GM23338 (cell line): ENCODE data around the gene SLC48A1. TPM values are rescaled to one million over a fixed set of nuclear protein-coding genes. Genes with fewer than 3 reads are reported as not detected.

ENCODE experiments used
- ATAC-seq: fragments of 200-7000 bp; cut with Tn5 transposase; 3 replicates; pipeline ENCODE4 v1.9.1; 2020
- DNase-seq: peaks from one replicate; pipeline ENCODE4 v3.0.0-alpha.2; 2015; ENCODE audit warnings: low spot score
- H2AFZ ChIP-seq: fragments of 200-600 bp; sonication (generic); 2 replicates; pipeline ENCODE4 v1.8.0; 2016; ENCODE audit warnings: antibody characterized with exemption, mild to moderate bottlenecking, moderate library complexity
- H3F3A ChIP-seq: fragments of 200-600 bp; sonication (generic); replicated peaks from 2 replicates; pipeline ENCODE4 v1.8.0; 2017; ENCODE audit warnings: antibody characterized with exemption, mixed run types, low read depth
- H3K27ac ChIP-seq: fragments of 200-600 bp; sonication (generic); 2 replicates; pipeline ENCODE4 v1.6.1; 2016; ENCODE audit warnings: low read depth
- H3K27me3 ChIP-seq: fragments of 200-600 bp; sonication (generic); 2 replicates; pipeline ENCODE4 v1.8.0; 2016; ENCODE audit warnings: mild to moderate bottlenecking, mixed run types, moderate library complexity; ENCODE audit not compliant: insufficient read depth
- H3K36me3 ChIP-seq: fragments of 200-600 bp; sonication (generic); 2 replicates; pipeline ENCODE4 v1.8.0; 2016; ENCODE audit warnings: mild to moderate bottlenecking; ENCODE audit not compliant: insufficient read depth
- H3K4me1 ChIP-seq: fragments of 200-600 bp; sonication (generic); 2 replicates; pipeline ENCODE4 v1.8.0; 2016; ENCODE audit warnings: mild to moderate bottlenecking, moderate library complexity; ENCODE audit not compliant: insufficient read depth
- H3K4me2 ChIP-seq: fragments of 200-600 bp; sonication (generic); 2 replicates; pipeline ENCODE4 v1.7.1; 2017; ENCODE audit warnings: mixed run types
- H3K4me3 ChIP-seq: fragments of 200-600 bp; sonication (generic); 2 replicates; pipeline ENCODE4 v1.6.1; 2016; ENCODE audit warnings: mixed run types
- H3K79me2 ChIP-seq: fragments of 200-600 bp; sonication (generic); replicated peaks from 2 replicates; pipeline ENCODE4 v1.8.0; 2017; ENCODE audit warnings: mild to moderate bottlenecking; ENCODE audit not compliant: insufficient read depth
- H3K9me2 ChIP-seq: fragments of 200-600 bp; sonication (generic); 2 replicates; pipeline ENCODE4 v1.8.0; 2017; ENCODE audit not compliant: insufficient read depth
- H4K20me1 ChIP-seq: fragments of 200-600 bp; sonication (generic); replicated peaks from 2 replicates; pipeline ENCODE4 v1.8.0; 2017; ENCODE audit warnings: mild to moderate bottlenecking; ENCODE audit not compliant: insufficient read depth
- H3K27ac Mint-ChIP-seq: 2 replicates; pipeline ENCODE4 v1.8.0; 2020; ENCODE audit warnings: inconsistent platforms, mild to moderate bottlenecking, moderate library complexity, mixed read lengths
- H3K27me3 Mint-ChIP-seq: 3 replicates; pipeline ENCODE4 v1.8.0; 2022; ENCODE audit warnings: low read depth, mild to moderate bottlenecking, moderate library complexity, mixed read lengths, inconsistent platforms; ENCODE audit not compliant: insufficient read depth, poor library complexity
- H3K36me3 Mint-ChIP-seq: 3 replicates; pipeline ENCODE4 v1.8.0; 2021; ENCODE audit warnings: low read depth, mild to moderate bottlenecking, inconsistent platforms, moderate library complexity, mixed read lengths
- H3K4me1 Mint-ChIP-seq: 3 replicates; pipeline ENCODE4 v1.8.0; 2020; ENCODE audit warnings: mild to moderate bottlenecking, inconsistent platforms, mixed read lengths
- H3K4me3 Mint-ChIP-seq: 3 replicates; pipeline ENCODE4 v1.8.0; 2021; ENCODE audit warnings: moderate library complexity, mild to moderate bottlenecking, inconsistent platforms, mixed read lengths
- H3K9me3 Mint-ChIP-seq: 3 replicates; pipeline ENCODE4 v1.8.0; 2020; ENCODE audit warnings: moderate library complexity, mild to moderate bottlenecking, inconsistent platforms, mixed read lengths
- CTCF ChIP-seq, 2 experiments: fragments of 200-600 bp in 1 of 2; sonication (generic) in 1 of 2; conservative IDR thresholded peaks; 2 replicates each; pipeline versions ENCODE4 v1.5.1 to v1.6.1; 2016 to 2017; ENCODE audit warnings: antibody characterized with exemption in 2 of 2, low read depth in 2 of 2, mild to moderate bottlenecking in 2 of 2, moderate library complexity in 1 of 2
- EZH2 ChIP-seq: fragments of 200-600 bp; sonication (generic); IDR thresholded peaks from one replicate; pipeline ENCODE4 v1.8.0; 2017; ENCODE audit warnings: antibody characterized with exemption, mild to moderate bottlenecking, low read depth; ENCODE audit not compliant: unreplicated experiment
- JUNB ChIP-seq: IDR thresholded peaks from one replicate; pipeline ENCODE4 v1.6.1; 2016; ENCODE audit warnings: antibody characterized with exemption; ENCODE audit not compliant: unreplicated experiment
- POLR2AphosphoS5 ChIP-seq: IDR thresholded peaks from 2 replicates; pipeline ENCODE4 v1.6.1; 2016; ENCODE audit warnings: antibody characterized with exemption, low read depth
- STAT1 ChIP-seq: IDR thresholded peaks from one replicate; pipeline ENCODE4 v1.6.1; 2016; ENCODE audit warnings: antibody characterized with exemption; ENCODE audit not compliant: unreplicated experiment
- ZNF114 ChIP-seq: fragments of 250-450 bp; sonication (Bioruptor Pico); IDR thresholded peaks from 2 replicates; pipeline ENCODE4 v1.5.0; 2020; ENCODE audit warnings: mild to moderate bottlenecking, moderate library complexity
- polyA plus RNA-seq: library from polyadenylated mRNA; unstranded; fragments of >200 nt; fragmentation: Nextera tagmentation; extraction: Ambion mirVana; gene quantifications from 2 replicates; pipeline ENCODE4 v1.2.1, GENCODE V29; 2016
- total RNA-seq: library from RNA; depleted of rRNA; stranded (reverse); fragments of >200 nt; shearing (Covaris generic); gene quantifications from 2 replicates; pipeline ENCODE4 v1.2.3, GENCODE V29; 2014
- TF ChIP-seq, protein P1 (sequence below): fragments of 250-450 bp; sonication (Bioruptor Pico); IDR thresholded peaks from 2 replicates; pipeline ENCODE4 v1.5.0; 2020; ENCODE audit warnings: mild to moderate bottlenecking, moderate library complexity

SLC48A1 gene
- total and polyA plus RNA-seq, 2 experiments from 2014 or later = 5.8 to 9.0 TPM

- TF ChIP-seq, protein P1, sequence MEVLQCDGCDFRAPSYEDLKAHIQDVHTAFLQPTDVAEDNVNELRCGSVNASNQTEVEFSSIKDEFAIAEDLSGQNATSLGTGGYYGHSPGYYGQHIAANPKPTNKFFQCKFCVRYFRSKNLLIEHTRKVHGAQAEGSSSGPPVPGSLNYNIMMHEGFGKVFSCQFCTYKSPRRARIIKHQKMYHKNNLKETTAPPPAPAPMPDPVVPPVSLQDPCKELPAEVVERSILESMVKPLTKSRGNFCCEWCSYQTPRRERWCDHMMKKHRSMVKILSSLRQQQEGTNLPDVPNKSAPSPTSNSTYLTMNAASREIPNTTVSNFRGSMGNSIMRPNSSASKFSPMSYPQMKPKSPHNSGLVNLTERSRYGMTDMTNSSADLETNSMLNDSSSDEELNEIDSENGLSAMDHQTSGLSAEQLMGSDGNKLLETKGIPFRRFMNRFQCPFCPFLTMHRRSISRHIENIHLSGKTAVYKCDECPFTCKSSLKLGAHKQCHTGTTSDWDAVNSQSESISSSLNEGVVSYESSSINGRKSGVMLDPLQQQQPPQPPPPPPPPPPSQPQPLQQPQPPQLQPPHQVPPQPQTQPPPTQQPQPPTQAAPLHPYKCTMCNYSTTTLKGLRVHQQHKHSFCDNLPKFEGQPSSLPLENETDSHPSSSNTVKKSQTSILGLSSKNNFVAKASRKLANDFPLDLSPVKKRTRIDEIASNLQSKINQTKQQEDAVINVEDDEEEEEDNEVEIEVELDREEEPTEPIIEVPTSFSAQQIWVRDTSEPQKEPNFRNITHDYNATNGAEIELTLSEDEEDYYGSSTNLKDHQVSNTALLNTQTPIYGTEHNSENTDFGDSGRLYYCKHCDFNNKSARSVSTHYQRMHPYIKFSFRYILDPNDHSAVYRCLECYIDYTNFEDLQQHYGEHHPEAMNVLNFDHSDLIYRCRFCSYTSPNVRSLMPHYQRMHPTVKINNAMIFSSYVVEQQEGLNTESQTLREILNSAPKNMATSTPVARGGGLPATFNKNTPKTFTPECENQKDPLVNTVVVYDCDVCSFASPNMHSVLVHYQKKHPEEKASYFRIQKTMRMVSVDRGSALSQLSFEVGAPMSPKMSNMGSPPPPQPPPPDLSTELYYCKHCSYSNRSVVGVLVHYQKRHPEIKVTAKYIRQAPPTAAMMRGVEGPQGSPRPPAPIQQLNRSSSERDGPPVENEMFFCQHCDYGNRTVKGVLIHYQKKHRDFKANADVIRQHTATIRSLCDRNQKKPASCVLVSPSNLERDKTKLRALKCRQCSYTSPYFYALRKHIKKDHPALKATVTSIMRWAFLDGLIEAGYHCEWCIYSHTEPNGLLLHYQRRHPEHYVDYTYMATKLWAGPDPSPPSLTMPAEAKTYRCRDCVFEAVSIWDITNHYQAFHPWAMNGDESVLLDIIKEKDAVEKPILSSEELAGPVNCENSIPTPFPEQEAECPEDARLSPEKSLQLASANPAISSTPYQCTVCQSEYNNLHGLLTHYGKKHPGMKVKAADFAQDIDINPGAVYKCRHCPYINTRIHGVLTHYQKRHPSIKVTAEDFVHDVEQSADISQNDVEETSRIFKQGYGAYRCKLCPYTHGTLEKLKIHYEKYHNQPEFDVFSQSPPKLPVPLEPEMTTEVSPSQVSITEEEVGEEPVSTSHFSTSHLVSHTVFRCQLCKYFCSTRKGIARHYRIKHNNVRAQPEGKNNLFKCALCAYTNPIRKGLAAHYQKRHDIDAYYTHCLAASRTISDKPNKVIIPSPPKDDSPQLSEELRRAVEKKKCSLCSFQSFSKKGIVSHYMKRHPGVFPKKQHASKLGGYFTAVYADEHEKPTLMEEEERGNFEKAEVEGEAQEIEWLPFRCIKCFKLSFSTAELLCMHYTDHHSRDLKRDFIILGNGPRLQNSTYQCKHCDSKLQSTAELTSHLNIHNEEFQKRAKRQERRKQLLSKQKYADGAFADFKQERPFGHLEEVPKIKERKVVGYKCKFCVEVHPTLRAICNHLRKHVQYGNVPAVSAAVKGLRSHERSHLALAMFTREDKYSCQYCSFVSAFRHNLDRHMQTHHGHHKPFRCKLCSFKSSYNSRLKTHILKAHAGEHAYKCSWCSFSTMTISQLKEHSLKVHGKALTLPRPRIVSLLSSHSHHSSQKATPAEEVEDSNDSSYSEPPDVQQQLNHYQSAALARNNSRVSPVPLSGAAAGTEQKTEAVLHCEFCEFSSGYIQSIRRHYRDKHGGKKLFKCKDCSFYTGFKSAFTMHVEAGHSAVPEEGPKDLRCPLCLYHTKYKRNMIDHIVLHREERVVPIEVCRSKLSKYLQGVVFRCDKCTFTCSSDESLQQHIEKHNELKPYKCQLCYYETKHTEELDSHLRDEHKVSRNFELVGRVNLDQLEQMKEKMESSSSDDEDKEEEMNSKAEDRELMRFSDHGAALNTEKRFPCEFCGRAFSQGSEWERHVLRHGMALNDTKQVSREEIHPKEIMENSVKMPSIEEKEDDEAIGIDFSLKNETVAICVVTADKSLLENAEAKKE = no peak
- TF ChIP-seq EZH2 (no peak), JUNB (no peak), STAT1 (no peak), POLR2AphosphoS5 (no peak)
Measured at GRCh38 chr12:47746073-47746472, 27.0 kb upstream of the SLC48A1 start (continued).

- no peak for TF ChIP-seq CTCF (conservative IDR thresholded peaks at IDR 0.05; ENCODE audit: low read depth in 2 of 2)
- TF ChIP-seq ZNF114 (CRISPR knock-in tag) = no peak
- TF ChIP-seq EZH2 = no peak
- H2AFZ ChIP-seq = no peak overlapping the region
- H3K36me3 ChIP-seq = no peaks in the 10 kb centered on the region
- H3K4me3 ChIP-seq = no peak overlapping the region
- H3K9me3 Mint-ChIP-seq = no peaks in the 10 kb centered on the region; the same call in 2 of the 3 replicates
- H3K27ac Mint-ChIP-seq = no peak overlapping the region
- H3K4me1 Mint-ChIP-seq = peaks cover 37% of the 10 kb centered on the region
- no peaks in the 10 kb centered on the region for H3F3A ChIP-seq
- no peak for DNase-seq
- H4K20me1 ChIP-seq = no peaks in the 10 kb centered on the region
- H3K9me2 ChIP-seq = no peaks in the 10 kb centered on the region
- H3K4me2 ChIP-seq = no peak overlapping the region
- no peak overlapping the region for H3K4me3 Mint-ChIP-seq
- H3K36me3 Mint-ChIP-seq = peaks cover 4% of the 10 kb centered on the region; the same call in 1 of the 3 replicates
- H3K27ac ChIP-seq = no peak overlapping the region
- peaks cover 29% of the 10 kb centered on the region for H3K27me3 Mint-ChIP-seq
- H3K79me2 ChIP-seq = no peaks in the 10 kb centered on the region
- ATAC-seq = no peak
- no peaks in the 10 kb centered on the region for H3K27me3 ChIP-seq
- H3K4me1 ChIP-seq = 0 out of 2 replicates have a peak, but pooled peaks cover 4% of the 10 kb centered on the region
Measured at GRCh38 chr12:47746523-47746922, 26.5 kb upstream of the SLC48A1 start.
